GM15510 (cell line): ENCODE measurements around the gene GNAT1.

Experiments used
- POLR2A ChIP-seq: IDR thresholded peaks from 3 replicates; pipeline ENCODE4 v1.6.1; 2011; ENCODE audit warnings: borderline replicate concordance; ENCODE audit not compliant: insufficient read length; ENCODE audit errors: extremely low read depth

GNAT1 gene

GRCh38 chr3:50167069-50167840 lies 24.2 kb upstream of the GNAT1 start:
- no peak for TF ChIP-seq POLR2A

GRCh38 chr3:50167841-50168209 lies 23.6 kb upstream of the GNAT1 start:
- no peak for TF ChIP-seq POLR2A

DNA sequence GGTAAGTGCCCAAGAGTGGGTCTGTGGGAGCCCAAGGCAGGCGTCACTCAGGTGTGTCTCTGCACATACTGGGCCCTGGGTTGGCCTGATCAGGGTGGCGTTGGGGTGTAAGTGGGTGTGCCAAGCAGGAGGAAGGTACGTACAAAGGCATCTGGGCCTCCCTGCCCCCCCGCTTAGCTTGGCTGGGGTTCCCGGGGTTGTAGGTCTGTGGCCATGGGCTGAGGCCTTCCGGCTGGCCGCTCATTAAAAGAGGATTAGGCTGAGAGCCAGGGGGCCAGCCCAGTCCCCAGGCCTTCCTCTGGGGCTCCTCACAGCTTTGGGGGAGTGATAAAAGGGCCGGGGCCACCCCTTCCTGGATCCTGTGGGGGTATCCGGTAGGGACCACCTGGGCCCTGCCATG lies 23.0 kb upstream of the GNAT1 start:
- TF ChIP-seq POLR2A: no peak

- TF ChIP-seq POLR2A: no peak
Measured at GRCh38 chr3:50168791-50169190, 22.6 kb upstream of the GNAT1 start.

GRCh38 chr3:50169232-50169832 lies 22.1 kb upstream of the GNAT1 start:
- no peak for TF ChIP-seq POLR2A

GRCh38 chr3:50169858-50170257 lies 21.6 kb upstream of the GNAT1 start:
- no peak for TF ChIP-seq POLR2A

DNA sequence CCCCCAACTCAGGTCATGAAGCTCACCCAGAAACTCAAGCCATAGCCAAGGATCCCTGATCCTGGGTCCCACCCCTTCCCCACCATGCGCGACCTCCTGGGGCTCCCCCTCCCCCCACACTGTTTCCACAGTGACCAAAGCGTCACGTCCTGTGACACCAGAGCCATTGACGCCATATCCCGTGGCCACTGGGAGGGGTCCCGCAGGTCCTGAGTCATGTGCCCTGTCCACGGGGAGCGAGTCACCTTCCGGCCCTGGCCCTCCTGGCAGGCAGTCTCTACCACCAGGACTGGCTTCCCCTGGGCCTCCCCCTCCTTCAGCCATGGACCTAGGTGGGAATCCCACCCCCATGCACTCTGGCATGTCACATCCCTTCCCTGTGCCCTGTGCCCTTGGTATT lies 20.7 kb upstream of the GNAT1 start:
- no peak for TF ChIP-seq POLR2A

- TF ChIP-seq POLR2A: no peak
Measured at GRCh38 chr3:50171540-50172301, 19.7 kb upstream of the GNAT1 start.

- no peak for TF ChIP-seq POLR2A
Measured at GRCh38 chr3:50172626-50173220, 18.7 kb upstream of the GNAT1 start.

- no peak for TF ChIP-seq POLR2A
Measured at GRCh38 chr3:50173685-50174516, 17.5 kb upstream of the GNAT1 start.

DNA sequence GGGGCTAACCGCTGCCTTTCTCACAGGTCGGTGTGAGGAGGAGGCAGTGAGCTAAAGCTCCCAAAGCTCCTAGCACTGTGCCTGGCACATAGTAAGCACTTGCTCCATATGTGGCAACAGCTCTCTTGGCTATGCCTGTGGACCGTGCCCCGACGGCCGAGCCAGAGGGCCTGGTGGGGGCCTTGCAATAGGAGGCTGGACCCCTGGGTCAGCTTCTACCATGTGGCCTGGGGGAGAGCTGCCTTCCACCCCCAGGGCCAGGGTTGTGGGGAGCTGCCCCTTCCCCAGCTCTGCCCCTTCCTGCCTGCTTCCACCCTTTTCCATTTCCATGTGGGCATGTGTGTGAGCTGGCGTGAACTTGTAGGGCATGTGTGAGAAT lies 16.9 kb upstream of the GNAT1 start:
- TF ChIP-seq POLR2A: no peak

GRCh38 chr3:50174947-50175524 lies 16.4 kb upstream of the GNAT1 start:
- TF ChIP-seq POLR2A: no peak

DNA sequence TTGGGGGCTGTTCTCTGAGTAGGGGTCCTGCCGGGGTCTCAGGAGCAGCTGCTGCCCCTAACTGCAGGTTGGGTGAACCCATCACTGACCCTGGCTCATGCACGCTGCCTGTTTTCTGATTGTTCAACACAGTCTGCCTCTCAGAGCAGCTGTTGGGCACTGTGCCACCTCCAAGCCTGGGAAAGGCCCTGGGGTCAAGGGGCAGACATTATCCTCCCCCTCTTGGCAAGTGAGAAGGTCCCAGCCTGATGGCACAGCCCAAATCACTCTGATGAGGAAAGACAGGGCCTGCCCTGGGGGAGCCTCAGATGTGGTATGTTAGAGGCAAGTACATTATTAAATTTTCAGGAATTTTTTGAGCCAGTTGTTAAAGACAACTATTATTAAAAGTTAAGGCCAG lies 14.1 kb upstream of the GNAT1 start:
- TF ChIP-seq POLR2A: no peak

DNA sequence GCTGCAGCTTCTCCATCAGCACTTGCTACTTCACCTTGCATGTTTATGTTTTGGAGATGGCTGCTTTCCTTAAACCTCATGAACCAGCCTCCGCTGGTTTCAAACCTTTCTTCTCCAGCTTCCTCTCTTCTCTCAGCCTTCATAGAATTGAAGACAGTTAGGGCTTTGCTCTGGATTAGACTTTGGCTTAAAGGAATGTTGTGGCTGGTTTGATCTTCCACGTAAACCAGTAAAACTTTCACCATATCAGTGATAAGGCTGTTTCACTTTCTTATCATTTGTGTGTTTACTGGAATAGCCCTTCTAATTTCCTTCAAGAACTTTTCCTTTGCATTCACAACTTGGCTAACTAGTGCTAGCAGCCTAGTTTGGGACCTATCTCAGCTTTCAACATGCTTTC lies 11.7 kb upstream of the GNAT1 start:
- TF ChIP-seq POLR2A: no peak

DNA sequence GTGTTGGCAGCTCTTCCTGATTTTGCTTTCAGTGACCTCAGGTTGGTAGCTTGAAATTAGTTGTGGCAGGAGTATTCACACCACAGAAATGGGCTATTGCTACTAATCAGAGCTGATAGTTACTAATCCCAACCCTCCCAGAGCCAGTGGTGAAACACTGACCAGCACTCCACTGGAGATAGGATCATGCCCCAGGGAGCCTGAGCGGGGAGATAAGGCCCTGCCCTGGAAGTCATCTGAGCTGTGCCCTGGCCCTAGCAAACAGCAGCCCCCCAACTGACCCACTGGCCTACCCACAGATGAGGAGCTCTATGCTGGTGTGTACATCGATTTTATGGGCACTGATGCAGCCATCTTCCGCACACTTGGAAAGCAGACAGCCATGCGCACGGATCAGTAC lies 9.4 kb upstream of the GNAT1 start:
- no peak for TF ChIP-seq POLR2A

GRCh38 chr3:50182533-50183099 lies 8.8 kb upstream of the GNAT1 start:
- no peak for TF ChIP-seq POLR2A
